SH-SY5Y (cell line): ENCODE results near the gene SMPD1.

Experiments
- GATA2 ChIP-seq: IDR thresholded peaks from 2 replicates; pipeline ENCODE4 v1.6.1; 2011; ENCODE audit warnings: mild to moderate bottlenecking, low read depth, low read length
- GATA3 ChIP-seq: IDR thresholded peaks from 2 replicates; pipeline ENCODE4 v1.6.1; 2011; ENCODE audit warnings: low read depth, mild to moderate bottlenecking, low read length, moderate library complexity

Gene SMPD1

GRCh38 chr11:6417907-6418556, 27.8 kb downstream of the SMPD1 start:
- TF ChIP-seq GATA3 (no peak), GATA2 (no peak)

- no peak for TF ChIP-seq GATA3
- no peak for TF ChIP-seq GATA2
Observed at GRCh38 chr11:6418557-6419008, 28.3 kb downstream of the SMPD1 start.

GRCh38 chr11:6419009-6419631, 28.8 kb downstream of the SMPD1 start, which contains the start of gene APBB1:
Gene APBB1, minus strand, starts transcription at chr11:6419094. Its CDS starts 7,747 bp downstream, at chr11:6411347.
- TF ChIP-seq GATA2 (no peak), GATA3 (no peak)

- TF ChIP-seq GATA2 (no peak), GATA3 (no peak)
Observed at GRCh38 chr11:6420677-6421076, 30.4 kb downstream of the SMPD1 start.

- TF ChIP-seq GATA3 (no peak), GATA2 (no peak)
Observed at GRCh38 chr11:6427516-6427915, 37.2 kb downstream of the SMPD1 start.

- TF ChIP-seq GATA2 (no peak), GATA3 (no peak)
Observed at GRCh38 chr11:6431861-6432260, 41.6 kb downstream of the SMPD1 start.

- TF ChIP-seq GATA3 (no peak), GATA2 (no peak)
Observed at GRCh38 chr11:6433998-6434660, 43.9 kb downstream of the SMPD1 start.

- no peak for TF ChIP-seq GATA2
- TF ChIP-seq GATA3 = no peak
Observed at GRCh38 chr11:6437423-6437822, 47.1 kb downstream of the SMPD1 start.

- TF ChIP-seq GATA3 (no peak), GATA2 (no peak)
Observed at GRCh38 chr11:6437993-6438392, 47.7 kb downstream of the SMPD1 start.

- TF ChIP-seq GATA2 (no peak), GATA3 (no peak)
Observed at GRCh38 chr11:6438979-6439571, 48.8 kb downstream of the SMPD1 start.

GRCh38 chr11:6440906-6441358, 50.7 kb downstream of the SMPD1 start, which contains the start of gene HPX:
Gene HPX, minus strand, starts transcription at chr11:6440987. Its CDS starts 24 bp downstream, at chr11:6440963.
- TF ChIP-seq GATA2 (no peak), GATA3 (no peak)

GRCh38 chr11:6442441-6442840, 52.2 kb downstream of the SMPD1 start:
- TF ChIP-seq GATA2 = no peak
- TF ChIP-seq GATA3 = no peak

GRCh38 chr11:6443269-6444003, 53.2 kb downstream of the SMPD1 start:
- TF ChIP-seq GATA3 (no peak), GATA2 (no peak)
